ENCODE results near the gene GAMT.
"Not testable (repeated sequence)": the region's sequence is repeated elsewhere in the genome, so short reads cannot be mapped to it uniquely, and the experiment has no call there.

Gene GAMT

GRCh38 chr19:1441022-1441426 lies 39.7 kb upstream of the GAMT start:
- peaks cover 9 to 35% of the 10 kb centered on the region in 2 donors for H3K36me3 ChIP-seq (ENCODE audit: control insufficient read depth in 1 of 2, insufficient read depth in 2 of 2, low read length in 2 of 2)
- peaks cover 10 to 26% of the 10 kb centered on the region in 2 donors for H3K4me1 ChIP-seq (ENCODE audit: control insufficient read depth in 1 of 2, insufficient read depth in 2 of 2, low read length in 2 of 2)
- no peak overlapping the region for H3K9ac ChIP-seq (ENCODE audit: low read depth in 1 of 2, low read length in 2 of 2)
- H3K9me3 ChIP-seq (ENCODE audit: control insufficient read depth in 1 of 2, low read length in 2 of 2) = no peaks in the 10 kb centered on the region
- H3K27ac ChIP-seq (ENCODE audit: low read depth, low read length) = no peak overlapping the region
- H3K4me3 ChIP-seq (ENCODE audit: low read depth in 1 of 2, low read length in 2 of 2) = no peak overlapping the region
- peaks cover 0 to 3% of the 10 kb centered on the region in 2 donors for H3K27me3 ChIP-seq (ENCODE audit: control insufficient read depth in 1 of 2, insufficient read depth in 2 of 2, low read length in 2 of 2)

- Histone ChIP-seq H3K4me1 (ENCODE audit: control insufficient read depth in 1 of 2, insufficient read depth in 2 of 2, low read length in 2 of 2) (peaks cover 10 to 23% of the 10 kb centered on the region in 2 donors), H3K27me3 (ENCODE audit: control insufficient read depth in 1 of 2, insufficient read depth in 2 of 2, low read length in 2 of 2) (peaks cover 0 to under 1% of the 10 kb centered on the region in 2 donors), H3K4me3 (ENCODE audit: low read depth in 1 of 2, low read length in 2 of 2) (no peak overlapping the region), H3K27ac (ENCODE audit: low read depth, low read length) (no peak overlapping the region), H3K9me3 (ENCODE audit: control insufficient read depth in 1 of 2, low read length in 2 of 2) (no peaks in the 10 kb centered on the region), H3K9ac (ENCODE audit: low read depth in 1 of 2, low read length in 2 of 2) (no peak overlapping the region), H3K36me3 (ENCODE audit: control insufficient read depth in 1 of 2, insufficient read depth in 2 of 2, low read length in 2 of 2) (peaks cover 10 to 38% of the 10 kb centered on the region in 2 donors)
Observed at GRCh38 chr19:1440418-1440801, 39.1 kb upstream of the GAMT start.

GRCh38 chr19:1439525-1440417 lies 38.4 kb upstream of the GAMT start:
- not testable (repeated sequence) for H3K9me3 ChIP-seq (ENCODE audit: control insufficient read depth in 1 of 2, low read length in 2 of 2); H3K27ac ChIP-seq (ENCODE audit: low read depth, low read length); H3K27me3 ChIP-seq (ENCODE audit: control insufficient read depth in 1 of 2, insufficient read depth in 2 of 2, low read length in 2 of 2)
- Histone ChIP-seq H3K4me3 (ENCODE audit: low read depth in 1 of 2, low read length in 2 of 2) (peak overlapping the region; percentile 91 to 92), H3K4me1 (ENCODE audit: control insufficient read depth in 1 of 2, insufficient read depth in 2 of 2, low read length in 2 of 2) (peaks cover 10 to 22% of the 10 kb centered on the region in 2 donors), H3K36me3 (ENCODE audit: control insufficient read depth in 1 of 2, insufficient read depth in 2 of 2, low read length in 2 of 2) (peaks cover 12 to 41% of the 10 kb centered on the region in 2 donors), H3K9ac (ENCODE audit: low read depth in 1 of 2, low read length in 2 of 2) (peak overlapping the region; percentile 69 to 90)

GRCh38 chr19:1438933-1439354 lies 37.6 kb upstream of the GAMT start:
- peak overlapping the region; percentile 79 to 90 for H3K9ac ChIP-seq (ENCODE audit: low read depth in 1 of 2, low read length in 2 of 2)
- peaks cover 12 to 49% of the 10 kb centered on the region in 2 donors for H3K36me3 ChIP-seq (ENCODE audit: control insufficient read depth in 1 of 2, insufficient read depth in 2 of 2, low read length in 2 of 2)
- no peaks in the 10 kb centered on the region for H3K27me3 ChIP-seq (ENCODE audit: control insufficient read depth in 1 of 2, insufficient read depth in 2 of 2, low read length in 2 of 2)
- peak overlapping the region; percentile 91 to 92 for H3K4me3 ChIP-seq (ENCODE audit: low read depth in 1 of 2, low read length in 2 of 2)
- no peaks in the 10 kb centered on the region for H3K9me3 ChIP-seq (ENCODE audit: control insufficient read depth in 1 of 2, low read length in 2 of 2)
- no peak overlapping the region for H3K27ac ChIP-seq (ENCODE audit: low read depth, low read length)
- H3K4me1 ChIP-seq (ENCODE audit: control insufficient read depth in 1 of 2, insufficient read depth in 2 of 2, low read length in 2 of 2) = peaks cover 10 to 22% of the 10 kb centered on the region in 2 donors

GRCh38 chr19:1438035-1438932 lies 36.9 kb upstream of the GAMT start, which contains the start of gene RPS15:
Gene RPS15, plus strand, starts transcription at chr19:1438396. Its CDS starts 30 bp downstream, at chr19:1438426.
- Histone ChIP-seq H3K4me3 (ENCODE audit: low read depth in 1 of 2, low read length in 2 of 2) (peak within 1 kb of the TSS; percentile 91 to 92), H3K36me3 (ENCODE audit: control insufficient read depth in 1 of 2, insufficient read depth in 2 of 2, low read length in 2 of 2) (peaks cover 15 to 56% of the 10 kb centered on the region in 2 donors), H3K9me3 (ENCODE audit: control insufficient read depth in 1 of 2, low read length in 2 of 2) (no peaks in the 10 kb centered on the region), H3K27me3 (ENCODE audit: control insufficient read depth in 1 of 2, insufficient read depth in 2 of 2, low read length in 2 of 2) (no peaks in the 10 kb centered on the region), H3K9ac (ENCODE audit: low read depth in 1 of 2, low read length in 2 of 2) (peak within 1 kb of the TSS; percentile 79 to 90), H3K4me1 (ENCODE audit: control insufficient read depth in 1 of 2, insufficient read depth in 2 of 2, low read length in 2 of 2) (peaks cover 10 to 22% of the 10 kb centered on the region in 2 donors), H3K27ac (ENCODE audit: low read depth, low read length) (peak within 1 kb of the TSS; percentile 87)

- Histone ChIP-seq H3K36me3 (ENCODE audit: control insufficient read depth in 1 of 2, insufficient read depth in 2 of 2, low read length in 2 of 2) (peaks cover 18 to 58% of the 10 kb centered on the region in 2 donors), H3K4me3 (ENCODE audit: low read depth in 1 of 2, low read length in 2 of 2) (peak overlapping the region; percentile 91 to 92)
Observed at GRCh38 chr19:1437609-1438008, 36.3 kb upstream of the GAMT start.

GRCh38 chr19:1435378-1435989 lies 34.1 kb upstream of the GAMT start:
- Histone ChIP-seq H3K9me3 (ENCODE audit: control insufficient read depth in 1 of 2, low read length in 2 of 2) (no peaks in the 10 kb centered on the region), H3K36me3 (ENCODE audit: control insufficient read depth in 1 of 2, insufficient read depth in 2 of 2, low read length in 2 of 2) (peaks cover 14 to 54% of the 10 kb centered on the region in 2 donors), H3K27me3 (ENCODE audit: control insufficient read depth in 1 of 2, insufficient read depth in 2 of 2, low read length in 2 of 2) (no peaks in the 10 kb centered on the region), H3K9ac (ENCODE audit: low read depth in 1 of 2, low read length in 2 of 2) (no peak overlapping the region), H3K4me3 (ENCODE audit: low read depth in 1 of 2, low read length in 2 of 2) (no peak overlapping the region), H3K27ac (ENCODE audit: low read depth, low read length) (no peak overlapping the region), H3K4me1 (ENCODE audit: control insufficient read depth in 1 of 2, insufficient read depth in 2 of 2, low read length in 2 of 2) (peaks cover 9 to 22% of the 10 kb centered on the region in 2 donors)

More at GRCh38 chr19:1437609-1438008, 36.3 kb upstream of the GAMT start:
- Histone ChIP-seq H3K9ac (ENCODE audit: low read depth in 1 of 2, low read length in 2 of 2) (peak overlapping the region in 1 of 2 donors; percentile 57), H3K27me3 (ENCODE audit: control insufficient read depth in 1 of 2, insufficient read depth in 2 of 2, low read length in 2 of 2) (no peaks in the 10 kb centered on the region), H3K27ac (ENCODE audit: low read depth, low read length) (peak overlapping the region; percentile 22), H3K4me1 (ENCODE audit: control insufficient read depth in 1 of 2, insufficient read depth in 2 of 2, low read length in 2 of 2) (peaks cover 10 to 22% of the 10 kb centered on the region in 2 donors), H3K9me3 (ENCODE audit: control insufficient read depth in 1 of 2, low read length in 2 of 2) (no peaks in the 10 kb centered on the region)

- H3K27ac ChIP-seq (ENCODE audit: low read depth, low read length) = no peak overlapping the region
- H3K9ac ChIP-seq (ENCODE audit: low read depth in 1 of 2, low read length in 2 of 2) = no peak overlapping the region
- no peaks in the 10 kb centered on the region for H3K9me3 ChIP-seq (ENCODE audit: control insufficient read depth in 1 of 2, low read length in 2 of 2)
- H3K27me3 ChIP-seq (ENCODE audit: control insufficient read depth in 1 of 2, insufficient read depth in 2 of 2, low read length in 2 of 2) = no peaks in the 10 kb centered on the region
- H3K4me3 ChIP-seq (ENCODE audit: low read depth in 1 of 2, low read length in 2 of 2) = no peak overlapping the region
- peaks cover 11 to 52% of the 10 kb centered on the region in 2 donors for H3K36me3 ChIP-seq (ENCODE audit: control insufficient read depth in 1 of 2, insufficient read depth in 2 of 2, low read length in 2 of 2)
- H3K4me1 ChIP-seq (ENCODE audit: control insufficient read depth in 1 of 2, insufficient read depth in 2 of 2, low read length in 2 of 2) = peaks cover 2 to 14% of the 10 kb centered on the region in 2 donors
Observed at GRCh38 chr19:1434577-1435060, 33.3 kb upstream of the GAMT start.

- Histone ChIP-seq H3K27me3 (ENCODE audit: control insufficient read depth in 1 of 2, insufficient read depth in 2 of 2, low read length in 2 of 2) (no peaks in the 10 kb centered on the region), H3K27ac (ENCODE audit: low read depth, low read length) (no peak overlapping the region), H3K4me3 (ENCODE audit: low read depth in 1 of 2, low read length in 2 of 2) (no peak overlapping the region)
Observed at GRCh38 chr19:1434040-1434366, 32.7 kb upstream of the GAMT start.

More at GRCh38 chr19:1434040-1434366, 32.7 kb upstream of the GAMT start:
- Histone ChIP-seq H3K9me3 (ENCODE audit: control insufficient read depth in 1 of 2, low read length in 2 of 2) (no peaks in the 10 kb centered on the region), H3K4me1 (ENCODE audit: control insufficient read depth in 1 of 2, insufficient read depth in 2 of 2, low read length in 2 of 2) (peaks cover 0 to 8% of the 10 kb centered on the region in 2 donors), H3K9ac (ENCODE audit: low read depth in 1 of 2, low read length in 2 of 2) (no peak overlapping the region), H3K36me3 (ENCODE audit: control insufficient read depth in 1 of 2, insufficient read depth in 2 of 2, low read length in 2 of 2) (peaks cover 13 to 56% of the 10 kb centered on the region in 2 donors)

All from duodenal mucosa (tissue), 2 donors.